T1000 (cell line): ENCODE measurements around the gene SLCO4A1.

ENCODE experiments used
- DNase-seq: peaks from one replicate; lab custom pipeline; 2025; ENCODE audit warnings: mixed read lengths; lab: John Stamatoyannopoulos, UW

The SLCO4A1 gene

DNA sequence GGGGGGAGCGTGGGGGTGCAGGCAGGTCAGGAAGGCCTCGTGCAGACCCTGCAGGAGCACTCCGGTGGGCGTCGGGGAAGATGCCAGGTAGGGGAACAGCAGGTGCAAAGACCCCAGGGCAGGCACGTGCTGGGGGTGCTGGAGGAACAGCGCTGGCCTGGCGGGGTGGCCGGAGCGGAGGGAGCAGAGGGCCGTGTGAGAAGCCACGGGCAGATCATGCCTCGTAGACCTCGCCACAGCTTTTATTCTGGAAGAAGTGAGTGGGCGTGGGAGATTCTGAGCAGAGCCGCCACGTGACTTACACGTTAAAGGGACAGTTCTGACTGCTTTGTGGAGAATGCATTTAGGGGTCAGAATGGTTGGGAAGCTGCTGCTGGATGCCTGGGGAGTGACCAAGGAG, 75.6 kb downstream of the SLCO4A1 start:
- no peak for DNase-seq

DNA sequence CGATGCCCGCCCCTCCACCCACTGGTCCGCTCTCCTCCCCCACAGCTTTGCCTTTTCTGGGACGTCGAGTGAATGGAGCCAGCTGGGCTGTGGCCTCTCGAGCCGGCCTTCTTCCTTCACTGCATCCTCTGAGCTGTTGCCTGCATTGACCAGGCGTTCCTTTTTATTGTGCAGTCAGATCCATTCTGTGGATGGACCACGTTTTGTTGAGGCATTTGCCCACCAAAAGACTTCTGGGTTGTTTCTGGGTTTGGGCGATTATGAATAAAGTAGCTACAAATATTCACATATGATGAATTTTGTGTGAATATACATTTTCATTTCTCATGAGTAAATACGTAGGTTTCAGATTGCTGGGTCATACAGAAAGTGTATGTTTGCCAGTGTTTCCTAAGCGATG, 76.2 kb downstream of the SLCO4A1 start:
- no peak for DNase-seq

DNA sequence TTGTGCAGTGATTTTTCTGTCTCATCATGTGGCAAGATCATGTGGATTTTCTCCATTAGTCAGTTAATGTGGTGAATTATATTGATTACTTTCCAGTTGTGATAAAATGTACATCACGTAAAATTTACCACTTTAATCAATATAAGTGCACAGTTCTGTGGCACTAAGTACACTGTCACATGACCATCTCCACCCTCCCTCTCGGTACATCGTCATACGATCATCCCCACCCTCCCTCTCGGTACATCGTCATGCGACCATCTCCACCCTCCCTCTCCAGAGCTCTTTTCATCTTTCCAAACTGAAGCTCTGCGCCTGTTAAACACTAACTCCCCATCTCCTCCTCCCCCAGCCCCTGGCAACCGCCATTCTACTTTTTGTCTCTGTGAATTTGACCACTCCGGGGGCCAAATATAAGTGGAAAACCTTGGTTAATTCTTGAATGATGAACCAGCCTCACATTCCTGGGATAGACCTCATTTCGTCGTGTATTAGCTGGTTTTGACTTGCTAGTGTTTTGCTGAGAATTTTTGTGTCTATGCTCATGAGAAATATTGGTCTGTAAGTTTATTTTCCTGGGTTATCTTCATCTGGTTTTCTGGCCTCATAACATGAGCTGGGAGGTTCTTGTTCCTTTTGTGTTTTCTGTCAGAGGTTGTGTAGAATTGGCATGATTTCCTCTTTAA, 77.1 kb downstream of the SLCO4A1 start:
- no peak for DNase-seq
